A673 (cell line): ENCODE results near the gene EIF3J.

ENCODE experiments used
- CTCF ChIP-seq: fragments of 300-800, 200-600 bp; sonication (generic); conservative IDR thresholded peaks from 2 replicates; pipeline ENCODE4 v1.5.1; 2017; ENCODE audit warnings: low read depth, mild to moderate bottlenecking, antibody characterized with exemption, low read length, moderate library complexity, mixed read lengths
- EZH2 ChIP-seq: fragments of 200-600 bp; sonication (generic); IDR thresholded peaks from 2 replicates; pipeline ENCODE4 v1.6.1; 2017; ENCODE audit warnings: borderline replicate concordance, low read depth, mild to moderate bottlenecking, mixed read lengths, antibody characterized with exemption, low read length; ENCODE audit not compliant: poor library complexity, severe bottlenecking

GRCh38 chr15:44492672-44493071, 44.3 kb upstream of the EIF3J start:
- TF ChIP-seq EZH2 = no peak
- TF ChIP-seq CTCF = no peak
